Caco-2 (cell line): ENCODE data around the gene STEAP1. TPM values are rescaled to one million over a fixed set of nuclear protein-coding genes. Genes with fewer than 3 reads are reported as not detected.

ENCODE experiments used
- BruUV-seq: library from RNA; stranded (reverse); fragments of 400-500 nt; replicated peaks from 2 replicates; lab custom pipeline; 2021; lab: Mats Ljungman, UMichigan
- CTCF ChIA-PET: fragments of 300-600 bp; sonication (Branson Sonifier 250); formaldehyde crosslinking; loops from one replicate; lab custom pipeline; 2022; ENCODE audit warnings: antibody characterized with exemption; lab: Charles Lee
- POLR2A ChIA-PET: fragments of 300-600 bp; sonication (Branson Sonifier 250); formaldehyde crosslinking; loops from one replicate; lab custom pipeline; 2022; ENCODE audit warnings: antibody characterized with exemption; lab: Charles Lee
- DNase-seq, 2 experiments: peaks; one replicate each; pipeline versions ENCODE4 v3.0.0 to v3.0.0-alpha.2; 2020 to 2022
- H3K27me3 ChIP-seq: replicated peaks from 2 replicates; pipeline ENCODE4 v1.6.0; 2011; ENCODE audit warnings: low read length; ENCODE audit not compliant: control insufficient read depth, insufficient read depth
- H3K36me3 ChIP-seq: 2 replicates; pipeline ENCODE4 v1.5.1; 2011; ENCODE audit warnings: low read length; ENCODE audit not compliant: control insufficient read depth, insufficient read depth
- H3K4me1 ChIP-seq: fragments of 250-450 bp; sonication (Bioruptor Pico); 2 replicates; pipeline ENCODE4 v1.5.1; 2020; ENCODE audit warnings: mild to moderate bottlenecking
- H3K4me3 ChIP-seq: 2 replicates; pipeline ENCODE4 v1.5.1; 2011; ENCODE audit warnings: low read depth, mild to moderate bottlenecking, control low read depth, low read length
- H3K9me3 ChIP-seq: fragments of 250-450 bp; sonication (Bioruptor Pico); 2 replicates; pipeline ENCODE4 v1.5.1; 2020; ENCODE audit warnings: mild to moderate bottlenecking, moderate library complexity
- H3K27ac Mint-ChIP-seq: one replicate; pipeline ENCODE4 v1.8.0; 2022; ENCODE audit warnings: mixed read lengths; ENCODE audit not compliant: unreplicated experiment
- H3K27me3 Mint-ChIP-seq: one replicate; pipeline ENCODE4 v1.8.0; 2022; ENCODE audit warnings: mixed read lengths; ENCODE audit not compliant: insufficient read depth, unreplicated experiment
- H3K36me3 Mint-ChIP-seq: one replicate; pipeline ENCODE4 v1.8.0; 2022; ENCODE audit warnings: mild to moderate bottlenecking, mixed read lengths; ENCODE audit not compliant: insufficient read depth, unreplicated experiment
- H3K4me1 Mint-ChIP-seq: one replicate; pipeline ENCODE4 v1.8.0; 2022; ENCODE audit warnings: low read depth, mixed read lengths; ENCODE audit not compliant: unreplicated experiment
- H3K4me3 Mint-ChIP-seq: one replicate; pipeline ENCODE4 v1.8.0; 2022; ENCODE audit warnings: mild to moderate bottlenecking, moderate library complexity, mixed read lengths; ENCODE audit not compliant: unreplicated experiment
- H3K9me3 Mint-ChIP-seq: one replicate; pipeline ENCODE4 v1.8.0; 2022; ENCODE audit warnings: mixed read lengths; ENCODE audit not compliant: unreplicated experiment
- intact Hi-C: fragments of 100-400 bp; cut with micrococcal nuclease; formaldehyde crosslinking; loops from one replicate; pipeline ENCODE4 v1.10.0; 2022; ENCODE audit not compliant: unreplicated experiment
- total RNA-seq: library from RNA; stranded (reverse); gene quantifications from 2 replicates; pipeline ENCODE4 v1.2.3, GENCODE V29; 2022
- TF ChIP-seq, protein P1 (sequence below), 2 experiments: fragments of 200-600 bp in 1 of 2; IDR thresholded peaks; 1 replicate in 1 of 2; 2 replicates in 1 of 2; pipeline versions ENCODE4 v1.5.1 to v1.8.0; 2011 to 2022; ENCODE audit warnings: antibody characterized with exemption in 1 of 2, control low read depth in 1 of 2, inconsistent platforms in 1 of 2, low read depth in 1 of 2, low read length in 1 of 2, mild to moderate bottlenecking in 1 of 2, moderate library complexity in 1 of 2; ENCODE audit not compliant: insufficient read depth in 1 of 2, severe bottlenecking in 1 of 2, unreplicated experiment in 1 of 2

STEAP1 gene
- total RNA-seq, 1 experiment from 2014 or later = 30.2 TPM

DNA sequence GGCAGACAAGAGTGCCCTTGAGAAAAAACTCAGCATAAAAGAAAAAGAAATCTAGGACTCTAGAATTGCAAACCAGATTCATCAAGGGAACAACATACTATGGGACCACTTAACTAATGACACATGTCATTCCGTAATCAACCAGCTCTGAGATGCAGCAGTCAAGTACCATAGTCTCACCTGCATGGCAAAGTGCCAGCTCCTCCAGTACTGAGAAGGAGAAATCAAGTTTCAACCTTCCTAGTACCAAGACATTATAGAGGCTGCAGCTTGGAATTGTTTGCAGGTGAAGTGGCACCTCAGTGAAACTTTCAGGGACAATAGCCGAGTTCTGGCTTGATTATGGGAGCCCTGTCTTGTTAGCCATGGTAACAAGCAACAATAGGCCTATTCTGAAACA, 11.5 kb downstream of the STEAP1 start:
- CTCF ChIA-PET = interaction anchor here (1.5 kb wide), 1 partner anchor 46 kb away, joined by 7 read pairs; the partner anchor contains the start of gene STEAP2
- H3K9me3 Mint-ChIP-seq = peaks cover 13% of the 10 kb centered on the region
- H3K4me1 ChIP-seq = no peaks in the 10 kb centered on the region
- no peaks in the 10 kb centered on the region for H3K27me3 Mint-ChIP-seq
- DNase-seq = no peak
- TF ChIP-seq, protein P1, sequence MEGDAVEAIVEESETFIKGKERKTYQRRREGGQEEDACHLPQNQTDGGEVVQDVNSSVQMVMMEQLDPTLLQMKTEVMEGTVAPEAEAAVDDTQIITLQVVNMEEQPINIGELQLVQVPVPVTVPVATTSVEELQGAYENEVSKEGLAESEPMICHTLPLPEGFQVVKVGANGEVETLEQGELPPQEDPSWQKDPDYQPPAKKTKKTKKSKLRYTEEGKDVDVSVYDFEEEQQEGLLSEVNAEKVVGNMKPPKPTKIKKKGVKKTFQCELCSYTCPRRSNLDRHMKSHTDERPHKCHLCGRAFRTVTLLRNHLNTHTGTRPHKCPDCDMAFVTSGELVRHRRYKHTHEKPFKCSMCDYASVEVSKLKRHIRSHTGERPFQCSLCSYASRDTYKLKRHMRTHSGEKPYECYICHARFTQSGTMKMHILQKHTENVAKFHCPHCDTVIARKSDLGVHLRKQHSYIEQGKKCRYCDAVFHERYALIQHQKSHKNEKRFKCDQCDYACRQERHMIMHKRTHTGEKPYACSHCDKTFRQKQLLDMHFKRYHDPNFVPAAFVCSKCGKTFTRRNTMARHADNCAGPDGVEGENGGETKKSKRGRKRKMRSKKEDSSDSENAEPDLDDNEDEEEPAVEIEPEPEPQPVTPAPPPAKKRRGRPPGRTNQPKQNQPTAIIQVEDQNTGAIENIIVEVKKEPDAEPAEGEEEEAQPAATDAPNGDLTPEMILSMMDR (IDR thresholded peaks at IDR 0.05; ENCODE audit: insufficient read depth in 1 of 2, low read depth in 1 of 2, low read length in 1 of 2, severe bottlenecking in 1 of 2, unreplicated experiment in 1 of 2) = no peak
- no TSS peak for BruUV-seq
- H3K4me3 ChIP-seq = no peak overlapping the region
- intact Hi-C loops = no loop called here
- H3K36me3 Mint-ChIP-seq = peaks cover 13% of the 10 kb centered on the region
- no peak overlapping the region for H3K4me3 Mint-ChIP-seq
- H3K27ac Mint-ChIP-seq = no peak overlapping the region
- no peaks in the 10 kb centered on the region for H3K4me1 Mint-ChIP-seq
- POLR2A ChIA-PET = no interaction called here
- peaks cover 13% of the 10 kb centered on the region; the same call in 1 of the 2 replicates for H3K9me3 ChIP-seq
- H3K36me3 ChIP-seq = no peaks in the 10 kb centered on the region
- no peaks in the 10 kb centered on the region for H3K27me3 ChIP-seq

DNA sequence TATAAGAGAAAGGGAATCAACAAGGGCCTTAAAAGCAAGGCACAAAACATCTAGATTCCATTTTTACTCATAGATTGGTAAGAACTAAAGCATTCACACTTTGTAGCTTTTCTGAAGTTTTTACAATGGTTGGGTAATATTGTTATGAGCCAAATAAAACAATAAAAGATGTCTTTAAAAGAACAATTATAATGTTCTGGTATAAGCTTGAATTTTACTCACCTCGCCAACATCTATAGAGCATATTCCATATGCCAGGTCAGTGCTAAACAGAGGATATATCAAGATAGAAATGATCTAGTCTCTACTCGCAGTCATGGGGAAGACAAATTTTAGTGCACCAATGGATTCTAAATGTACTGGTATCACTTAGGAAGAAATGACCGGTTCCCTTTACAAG, 11.9 kb downstream of the STEAP1 start:
- H3K4me3 ChIP-seq = no peak overlapping the region
- intact Hi-C loops = no loop called here
- H3K36me3 Mint-ChIP-seq = peaks cover 13% of the 10 kb centered on the region
- ChIA-PET CTCF (interaction anchor here (1.5 kb wide), 1 partner anchor 45 kb away, joined by 7 read pairs; the partner anchor contains the start of gene STEAP2), POLR2A (no interaction called here)
- no peaks in the 10 kb centered on the region for H3K4me1 Mint-ChIP-seq
- DNase-seq = no peak
- TF ChIP-seq, protein P1 (IDR thresholded peaks at IDR 0.05; ENCODE audit: insufficient read depth in 1 of 2, low read depth in 1 of 2, low read length in 1 of 2, severe bottlenecking in 1 of 2, unreplicated experiment in 1 of 2) = no peak
- H3K27ac Mint-ChIP-seq = no peak overlapping the region
- H3K9me3 ChIP-seq = peaks cover 13% of the 10 kb centered on the region; the same call in 1 of the 2 replicates
- H3K36me3 ChIP-seq = no peaks in the 10 kb centered on the region
- H3K27me3 Mint-ChIP-seq = no peaks in the 10 kb centered on the region
- H3K4me3 Mint-ChIP-seq = no peak overlapping the region
- H3K9me3 Mint-ChIP-seq = peaks cover 18% of the 10 kb centered on the region
- no TSS peak for BruUV-seq
- no peaks in the 10 kb centered on the region for H3K27me3 ChIP-seq
- H3K4me1 ChIP-seq = no peaks in the 10 kb centered on the region

DNA sequence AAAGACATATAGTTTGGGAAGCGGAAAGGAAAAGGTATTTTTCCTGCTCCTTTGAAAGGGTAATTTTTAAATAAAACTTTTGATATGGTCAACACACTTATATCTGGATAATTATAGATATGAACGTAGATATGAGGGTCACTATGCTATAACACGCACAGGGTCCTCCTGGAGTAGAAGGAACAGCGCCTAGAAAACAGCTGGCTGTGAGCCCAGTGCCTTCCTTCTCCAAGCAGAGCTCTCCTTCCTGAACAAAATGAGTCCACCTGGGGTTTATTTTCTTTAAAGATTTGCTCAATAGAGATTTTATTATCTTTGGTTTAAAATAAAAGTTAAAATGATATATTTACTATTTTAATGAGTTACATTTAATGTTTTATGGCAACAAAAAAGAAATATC, 13.1 kb downstream of the STEAP1 start:
- no peaks in the 10 kb centered on the region for H3K27me3 Mint-ChIP-seq
- CTCF ChIA-PET = interaction anchor here (1.5 kb wide), 1 partner anchor 44 kb away, joined by 7 read pairs; the partner anchor contains the start of gene STEAP2
- POLR2A ChIA-PET = no interaction called here
- TF ChIP-seq, protein P1 (IDR thresholded peaks at IDR 0.05; ENCODE audit: insufficient read depth in 1 of 2, low read depth in 1 of 2, low read length in 1 of 2, severe bottlenecking in 1 of 2, unreplicated experiment in 1 of 2) = no peak
- DNase-seq = no peak
- H3K36me3 Mint-ChIP-seq = peaks cover 8% of the 10 kb centered on the region
- H3K4me3 Mint-ChIP-seq = no peak overlapping the region
- no peaks in the 10 kb centered on the region for H3K27me3 ChIP-seq
- H3K4me1 ChIP-seq = no peaks in the 10 kb centered on the region
- no peaks in the 10 kb centered on the region for H3K36me3 ChIP-seq
- H3K9me3 Mint-ChIP-seq = peaks cover 25% of the 10 kb centered on the region
- peaks cover 13% of the 10 kb centered on the region; the same call in 1 of the 2 replicates for H3K9me3 ChIP-seq
- H3K4me1 Mint-ChIP-seq = no peaks in the 10 kb centered on the region
- intact Hi-C loops = no loop called here
- no peak overlapping the region for H3K27ac Mint-ChIP-seq
- no TSS peak for BruUV-seq
- H3K4me3 ChIP-seq = no peak overlapping the region
